AG09319 (cell line): ENCODE measurements around the gene CDK19.

Source experiments
- DNase-seq: peaks from one replicate; pipeline ENCODE4 v3.0.0-alpha.2; 2010; ENCODE audit warnings: low read depth; ENCODE audit errors: extremely low read depth
- TF ChIP-seq, protein P1 (sequence below): IDR thresholded peaks from 2 replicates; pipeline ENCODE4 v1.5.1; 2011; ENCODE audit warnings: low read depth, mild to moderate bottlenecking, inconsistent platforms, low read length, moderate library complexity

The CDK19 gene

GRCh38 chr6:110597761-110598160 lies 217.5 kb downstream of the CDK19 start:
- TF ChIP-seq, protein P1, sequence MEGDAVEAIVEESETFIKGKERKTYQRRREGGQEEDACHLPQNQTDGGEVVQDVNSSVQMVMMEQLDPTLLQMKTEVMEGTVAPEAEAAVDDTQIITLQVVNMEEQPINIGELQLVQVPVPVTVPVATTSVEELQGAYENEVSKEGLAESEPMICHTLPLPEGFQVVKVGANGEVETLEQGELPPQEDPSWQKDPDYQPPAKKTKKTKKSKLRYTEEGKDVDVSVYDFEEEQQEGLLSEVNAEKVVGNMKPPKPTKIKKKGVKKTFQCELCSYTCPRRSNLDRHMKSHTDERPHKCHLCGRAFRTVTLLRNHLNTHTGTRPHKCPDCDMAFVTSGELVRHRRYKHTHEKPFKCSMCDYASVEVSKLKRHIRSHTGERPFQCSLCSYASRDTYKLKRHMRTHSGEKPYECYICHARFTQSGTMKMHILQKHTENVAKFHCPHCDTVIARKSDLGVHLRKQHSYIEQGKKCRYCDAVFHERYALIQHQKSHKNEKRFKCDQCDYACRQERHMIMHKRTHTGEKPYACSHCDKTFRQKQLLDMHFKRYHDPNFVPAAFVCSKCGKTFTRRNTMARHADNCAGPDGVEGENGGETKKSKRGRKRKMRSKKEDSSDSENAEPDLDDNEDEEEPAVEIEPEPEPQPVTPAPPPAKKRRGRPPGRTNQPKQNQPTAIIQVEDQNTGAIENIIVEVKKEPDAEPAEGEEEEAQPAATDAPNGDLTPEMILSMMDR = no peak
- DNase-seq = no peak

- DNase-seq = no peak
- TF ChIP-seq, protein P1 = no peak
Measured at GRCh38 chr6:110596354-110596753, 218.9 kb downstream of the CDK19 start.

- TF ChIP-seq, protein P1 = no peak
- DNase-seq = no peak
Measured at GRCh38 chr6:110595112-110595511, 220.2 kb downstream of the CDK19 start.

DNA sequence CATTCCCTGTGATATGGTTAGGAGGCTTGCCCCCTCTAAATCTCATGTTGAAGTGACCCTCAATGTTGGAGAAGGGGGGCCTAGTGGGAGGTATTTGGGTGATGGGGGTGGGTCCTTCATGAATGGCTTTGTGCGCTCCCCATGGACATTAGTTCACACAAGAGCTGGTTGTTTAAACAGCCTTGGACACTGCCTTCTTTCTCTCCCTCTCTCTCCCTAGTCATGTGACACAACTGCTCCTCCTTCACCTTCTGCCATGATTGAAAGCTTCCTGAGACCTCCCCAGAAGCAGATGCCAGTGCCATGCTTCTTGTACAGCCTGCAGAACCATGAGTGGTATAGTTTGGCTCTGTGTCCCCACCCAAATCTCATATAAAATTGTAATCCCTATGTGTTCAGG lies 221.6 kb downstream of the CDK19 start:
- DNase-seq = no peak
- TF ChIP-seq, protein P1 = no peak

DNA sequence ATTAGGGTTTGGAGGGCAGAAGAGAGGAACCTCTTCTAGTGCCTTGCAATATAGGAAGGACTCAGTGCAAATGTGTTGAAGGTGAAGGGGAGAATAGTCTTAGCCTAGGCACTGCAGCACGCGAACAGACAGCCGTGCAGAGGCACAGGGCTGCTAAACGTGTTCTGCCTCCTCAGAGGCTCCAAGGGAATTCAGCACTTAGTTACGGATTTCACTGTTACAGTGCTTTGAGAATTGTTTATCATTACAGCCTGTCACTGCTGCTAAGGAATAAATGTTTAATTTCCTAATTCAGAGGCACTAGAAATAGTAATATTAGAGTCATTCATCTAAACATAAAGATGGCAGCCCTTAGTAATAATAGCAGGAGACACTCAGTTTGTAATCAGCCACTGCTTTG lies 222.5 kb downstream of the CDK19 start:
- no peak for DNase-seq
- TF ChIP-seq, protein P1 = no peak

- TF ChIP-seq, protein P1 = no peak
- DNase-seq = no peak
Measured at GRCh38 chr6:110590821-110591351, 224.4 kb downstream of the CDK19 start.

- no peak for DNase-seq
- TF ChIP-seq, protein P1 = no peak
Measured at GRCh38 chr6:110589865-110590513, 225.3 kb downstream of the CDK19 start.
